ENCODE results near the gene PLCXD1.
A peak's percentile ranks its signal among the peaks of the same experiment; 100 is the strongest.
"Not testable (repeated sequence)": the region's sequence is repeated elsewhere in the genome, so short reads cannot be mapped to it uniquely, and the experiment has no call there.

The PLCXD1 gene

DNA sequence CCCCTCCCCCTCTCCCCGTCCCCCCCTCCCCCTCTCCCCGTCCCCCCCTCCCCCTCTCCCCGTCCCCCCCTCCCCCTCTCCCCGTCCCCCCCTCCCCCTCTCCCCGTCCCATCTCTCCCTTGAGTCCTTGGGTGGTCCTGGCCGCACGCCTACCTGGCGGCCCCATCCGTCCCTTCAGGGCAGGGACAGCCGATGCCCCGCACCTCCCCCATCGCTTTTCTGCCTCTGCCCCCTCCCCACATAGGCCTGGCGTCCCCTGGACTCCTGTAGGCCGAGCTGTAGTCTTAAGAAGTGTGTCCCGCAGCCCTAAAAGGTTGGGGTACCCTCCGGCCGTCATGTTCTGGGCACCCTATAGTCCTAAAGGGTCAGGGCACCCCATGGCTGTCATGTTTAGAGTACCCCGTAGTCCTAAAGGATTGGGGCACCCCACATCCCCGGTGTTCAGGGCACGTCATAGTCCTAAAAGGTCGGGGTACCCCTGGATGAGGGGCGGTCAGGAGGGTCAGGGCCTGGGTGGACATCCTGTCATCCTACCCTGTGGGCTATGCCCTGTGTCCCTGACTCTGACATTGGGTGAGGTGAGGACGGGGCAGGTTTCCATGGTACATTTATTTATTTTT lies 48.2 kb downstream of the PLCXD1 start:
- TF ChIP-seq, protein P1, sequence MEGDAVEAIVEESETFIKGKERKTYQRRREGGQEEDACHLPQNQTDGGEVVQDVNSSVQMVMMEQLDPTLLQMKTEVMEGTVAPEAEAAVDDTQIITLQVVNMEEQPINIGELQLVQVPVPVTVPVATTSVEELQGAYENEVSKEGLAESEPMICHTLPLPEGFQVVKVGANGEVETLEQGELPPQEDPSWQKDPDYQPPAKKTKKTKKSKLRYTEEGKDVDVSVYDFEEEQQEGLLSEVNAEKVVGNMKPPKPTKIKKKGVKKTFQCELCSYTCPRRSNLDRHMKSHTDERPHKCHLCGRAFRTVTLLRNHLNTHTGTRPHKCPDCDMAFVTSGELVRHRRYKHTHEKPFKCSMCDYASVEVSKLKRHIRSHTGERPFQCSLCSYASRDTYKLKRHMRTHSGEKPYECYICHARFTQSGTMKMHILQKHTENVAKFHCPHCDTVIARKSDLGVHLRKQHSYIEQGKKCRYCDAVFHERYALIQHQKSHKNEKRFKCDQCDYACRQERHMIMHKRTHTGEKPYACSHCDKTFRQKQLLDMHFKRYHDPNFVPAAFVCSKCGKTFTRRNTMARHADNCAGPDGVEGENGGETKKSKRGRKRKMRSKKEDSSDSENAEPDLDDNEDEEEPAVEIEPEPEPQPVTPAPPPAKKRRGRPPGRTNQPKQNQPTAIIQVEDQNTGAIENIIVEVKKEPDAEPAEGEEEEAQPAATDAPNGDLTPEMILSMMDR (IDR thresholded peaks at IDR 0.05; ENCODE audit: insufficient read depth, low read depth, low read length, missing control alignments): no peak
- no peak overlapping the region for H3K4me3 ChIP-seq (ENCODE audit: low read length)
- DNase-seq (ENCODE audit: low read depth): no peak

DNA sequence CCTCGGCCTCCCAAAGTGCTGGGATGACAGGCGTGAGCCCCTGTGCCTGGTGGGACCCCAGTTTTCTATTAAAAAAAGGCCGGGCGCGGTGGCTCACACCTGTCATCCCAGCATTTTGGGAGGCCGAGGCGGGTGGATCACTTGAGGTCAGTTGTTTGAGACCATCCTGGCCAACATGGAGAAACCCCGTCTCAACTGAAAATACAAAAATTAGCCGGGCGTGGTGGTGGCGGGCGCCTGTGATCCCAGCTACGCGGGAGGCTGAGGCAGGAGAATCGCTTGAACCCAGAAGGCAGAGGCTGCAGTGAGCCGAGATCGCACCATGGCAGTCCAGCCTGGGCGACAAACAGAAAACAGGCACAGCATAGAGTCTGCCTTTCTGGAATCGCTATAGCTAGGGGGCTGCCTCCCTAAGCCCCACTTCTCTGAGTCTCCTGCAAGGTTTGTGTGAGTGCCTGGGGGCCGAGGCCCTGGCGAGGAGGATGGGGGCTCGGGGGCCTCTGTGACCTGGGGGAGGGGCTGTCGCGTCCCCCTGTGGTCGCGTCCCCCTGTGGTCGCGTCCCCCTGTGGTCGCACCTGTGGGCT lies 49.1 kb downstream of the PLCXD1 start:
- not testable (repeated sequence) for H3K4me3 ChIP-seq (ENCODE audit: low read length)

DNA sequence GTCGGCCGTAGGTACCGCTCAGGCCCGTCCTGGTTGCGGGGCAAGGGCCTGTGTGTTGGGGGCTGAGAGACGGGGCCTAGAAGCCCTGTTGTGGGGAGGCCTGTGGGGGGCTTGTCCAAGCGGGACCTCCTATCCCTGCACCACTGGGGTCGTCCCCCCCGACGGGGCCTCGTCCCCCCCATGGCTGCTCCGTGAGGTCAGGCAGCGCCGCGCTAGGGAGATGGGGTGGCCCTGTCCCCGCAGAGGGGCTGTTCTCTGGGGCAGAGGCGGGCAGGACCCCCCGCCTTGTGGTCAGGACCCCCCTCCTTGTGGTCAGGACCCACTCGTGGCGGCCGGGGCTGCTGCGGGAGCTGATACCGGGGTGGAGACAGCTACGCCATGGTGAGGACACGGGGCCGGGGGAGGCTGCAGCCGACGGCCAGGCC lies 49.6 kb downstream of the PLCXD1 start:
- H3K4me3 ChIP-seq (ENCODE audit: low read length): no peak overlapping the region
- TF ChIP-seq, protein P1 (IDR thresholded peaks at IDR 0.05; ENCODE audit: insufficient read depth, low read depth, low read length, missing control alignments): no peak
- no peak for DNase-seq (ENCODE audit: low read depth)

More for the DNA sequence above, 49.1 kb downstream of the PLCXD1 start:
- DNase-seq (ENCODE audit: low read depth): not testable (repeated sequence)

DNA sequence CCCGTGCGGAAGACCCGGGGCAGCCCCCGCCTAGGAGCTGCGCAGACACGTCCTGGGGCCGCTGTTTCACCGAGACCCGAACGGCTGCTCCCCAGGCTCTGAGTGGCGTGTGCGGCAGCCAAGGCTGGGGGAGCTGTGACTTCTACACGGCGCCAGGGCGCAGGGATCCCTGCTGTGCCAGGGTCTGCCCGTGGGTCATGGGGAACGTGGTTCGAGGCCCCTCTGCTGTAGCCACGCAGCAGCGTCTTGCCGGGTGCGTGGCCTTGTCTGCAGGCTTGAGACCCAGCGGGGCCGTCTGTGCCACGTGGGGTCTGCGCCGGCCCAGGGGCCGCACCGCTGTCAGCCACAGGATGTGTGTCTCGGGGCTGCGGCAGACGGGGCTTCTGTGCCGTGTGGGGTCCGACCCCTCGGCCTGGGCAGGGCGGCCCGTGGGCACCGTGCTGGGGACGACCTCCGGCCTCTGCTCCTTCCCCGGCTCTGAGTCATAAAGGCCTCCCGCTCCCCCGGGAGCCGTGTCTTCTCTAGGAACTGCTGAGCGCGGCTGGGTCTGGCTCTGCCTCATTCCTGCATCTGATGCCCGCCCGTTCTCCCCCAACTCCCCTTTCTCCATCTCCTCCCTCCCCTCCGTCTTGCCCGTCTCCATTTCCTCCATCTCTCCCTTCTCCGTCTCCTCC lies 50.1 kb downstream of the PLCXD1 start:
- H3K4me3 ChIP-seq (ENCODE audit: low read length): no peak overlapping the region
- peak; percentile 25 for DNase-seq (ENCODE audit: low read depth)
- TF ChIP-seq, protein P1 (IDR thresholded peaks at IDR 0.05; ENCODE audit: insufficient read depth, low read depth, low read length, missing control alignments): no peak

DNA sequence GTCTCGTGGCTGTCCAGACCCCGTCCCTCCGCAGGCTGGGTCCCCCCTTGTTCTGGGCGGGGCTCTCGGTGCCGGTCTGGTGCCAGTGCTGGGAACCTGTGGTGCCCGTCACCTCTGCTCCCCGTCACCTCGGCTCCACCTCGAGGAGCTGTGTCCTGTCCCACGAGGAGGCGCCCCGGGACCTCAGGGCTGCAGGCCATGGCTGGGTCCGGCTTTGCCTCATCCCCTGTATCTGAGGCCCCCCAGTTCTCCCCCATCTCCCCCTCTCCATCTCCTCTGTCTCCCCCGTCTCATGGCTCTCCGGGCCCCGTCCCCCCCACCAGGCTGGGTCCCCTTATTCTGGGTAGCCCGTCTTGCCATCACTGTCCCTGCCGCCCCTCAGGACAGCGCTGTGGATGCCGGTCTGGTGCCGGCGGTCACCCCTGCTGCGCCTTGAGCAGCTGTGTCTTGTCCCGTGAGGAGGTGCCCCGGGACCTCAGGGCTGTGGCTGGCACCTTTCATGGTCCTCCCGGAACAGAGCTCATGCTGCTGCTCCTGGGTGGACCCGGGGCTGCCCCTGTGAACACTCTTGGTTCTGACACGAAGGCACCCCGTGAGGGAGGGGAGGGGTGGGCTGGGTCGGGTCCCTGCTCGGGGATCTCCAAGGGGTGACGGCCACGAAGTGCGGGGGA lies 50.8 kb downstream of the PLCXD1 start:
- no peak for DNase-seq (ENCODE audit: low read depth)
- TF ChIP-seq, protein P1 (IDR thresholded peaks at IDR 0.05; ENCODE audit: insufficient read depth, low read depth, low read length, missing control alignments): no peak
- H3K4me3 ChIP-seq (ENCODE audit: low read length): no peak overlapping the region

DNA sequence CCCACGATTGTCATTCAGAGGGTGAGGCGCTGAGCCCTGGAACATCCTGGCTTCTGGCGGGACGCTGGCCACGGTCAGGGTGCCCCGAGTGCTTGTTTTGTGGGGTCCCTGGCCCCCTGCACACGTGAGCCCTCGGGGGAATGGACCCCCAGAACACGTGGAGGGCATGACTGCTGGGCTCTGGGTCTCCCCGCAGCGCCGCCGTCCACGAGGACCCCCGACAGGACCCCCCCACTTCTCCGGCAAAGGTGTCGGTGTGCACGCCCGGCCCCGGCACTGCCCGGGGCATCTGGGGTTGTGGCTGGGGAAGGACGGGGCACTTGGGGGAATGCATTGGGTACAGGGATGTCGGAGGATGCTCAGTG lies 51.3 kb downstream of the PLCXD1 start:
- no peak for DNase-seq (ENCODE audit: low read depth)
- no peak overlapping the region for H3K4me3 ChIP-seq (ENCODE audit: low read length)
- TF ChIP-seq, protein P1 (IDR thresholded peaks at IDR 0.05; ENCODE audit: insufficient read depth, low read depth, low read length, missing control alignments): no peak

DNA sequence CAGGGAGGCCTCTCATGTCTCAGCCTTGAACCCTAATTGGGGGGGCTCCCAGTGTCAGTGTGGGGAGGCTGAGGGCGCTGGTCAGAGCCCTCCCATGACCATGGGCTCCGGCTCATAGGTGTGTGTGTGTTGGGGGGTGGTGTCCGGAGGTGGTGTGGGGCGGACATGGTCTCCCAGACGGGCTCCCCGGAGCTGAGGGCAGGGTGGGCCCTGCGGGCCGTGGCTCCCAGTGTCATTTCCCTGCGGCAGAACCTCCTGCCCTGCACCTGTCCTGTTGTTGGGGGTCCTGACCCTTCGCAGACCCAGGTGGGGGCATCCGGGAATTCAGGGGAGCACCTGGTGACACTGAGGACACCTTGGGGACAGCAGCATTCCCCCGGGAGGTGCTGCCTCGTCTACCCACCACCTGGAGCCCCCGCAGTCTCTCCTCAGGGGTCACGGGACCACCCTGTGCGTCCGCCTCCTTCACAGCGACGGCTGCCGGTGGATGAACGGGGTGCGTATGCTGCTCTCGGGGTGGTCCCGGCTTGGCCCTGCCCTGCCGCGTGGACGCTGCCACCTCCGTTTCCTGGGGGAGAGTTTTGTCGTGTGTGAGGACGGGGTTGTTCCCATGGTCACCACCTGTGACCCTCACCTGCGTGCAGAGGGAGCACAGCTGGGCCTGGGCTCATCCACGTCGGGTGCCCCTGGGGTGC lies 51.9 kb downstream of the PLCXD1 start:
- DNase-seq (ENCODE audit: low read depth): no peak
- no peak overlapping the region for H3K4me3 ChIP-seq (ENCODE audit: low read length)
- TF ChIP-seq, protein P1 (IDR thresholded peaks at IDR 0.05; ENCODE audit: insufficient read depth, low read depth, low read length, missing control alignments): no peak

All from epithelial cell of esophagus (primary cell).